Measurements from ENCODE around the gene FAM89A. TPM values are rescaled to one million over a fixed set of nuclear protein-coding genes. Genes with fewer than 3 reads are reported as not detected.
"Not testable (repeated sequence)": the region's sequence is repeated elsewhere in the genome, so short reads cannot be mapped to it uniquely, and the experiment has no call there.

FAM89A gene
- total RNA-seq, 1 donor: 10.9 TPM

GRCh38 chr1:231050395-231050794 is 10.3 kb upstream of the FAM89A start:
- Histone ChIP-seq H3K4me3 (ENCODE audit: insufficient read depth, low read length) (no peak overlapping the region), H3K4me1 (ENCODE audit: insufficient read depth, low read length) (no peaks in the 10 kb centered on the region), H2AFZ (ENCODE audit: low read length) (no peak overlapping the region), H3K9me3 (ENCODE audit: low read depth, low read length) (no peaks in the 10 kb centered on the region), H3K79me2 (ENCODE audit: insufficient read depth, low read length) (no peaks in the 10 kb centered on the region), H3K27me3 (ENCODE audit: insufficient read depth, low read length) (peaks cover 3% of the 10 kb centered on the region), H3K4me2 (ENCODE audit: insufficient read depth, low read length) (no peak overlapping the region), H3K36me3 (ENCODE audit: insufficient read depth, low read length) (no peaks in the 10 kb centered on the region), H4K20me1 (ENCODE audit: insufficient read depth, low read length) (no peaks in the 10 kb centered on the region), H3K27ac (ENCODE audit: low read depth, low read length) (no peak overlapping the region)
- DNase-seq (ENCODE audit: insufficient read length, low spot score, missing footprints): no peak
- no peak for TF ChIP-seq CTCF (IDR thresholded peaks at IDR 0.05; ENCODE audit: extremely low read depth, low read depth, low read length)

GRCh38 chr1:231049121-231049979 is 9.3 kb upstream of the FAM89A start:
- no peak overlapping the region for H3K4me2 ChIP-seq (ENCODE audit: insufficient read depth, low read length)
- no peak for DNase-seq (ENCODE audit: insufficient read length, low spot score, missing footprints)
- no peaks in the 10 kb centered on the region for H3K79me2 ChIP-seq (ENCODE audit: insufficient read depth, low read length)
- no peaks in the 10 kb centered on the region for H4K20me1 ChIP-seq (ENCODE audit: insufficient read depth, low read length)
- no peaks in the 10 kb centered on the region for H3K9me3 ChIP-seq (ENCODE audit: low read depth, low read length)
- no peak overlapping the region for H3K27ac ChIP-seq (ENCODE audit: low read depth, low read length)
- H3K4me1 ChIP-seq (ENCODE audit: insufficient read depth, low read length): no peaks in the 10 kb centered on the region
- TF ChIP-seq CTCF (IDR thresholded peaks at IDR 0.05; ENCODE audit: extremely low read depth, low read depth, low read length): no peak
- no peak overlapping the region for H2AFZ ChIP-seq (ENCODE audit: low read length)
- H3K36me3 ChIP-seq (ENCODE audit: insufficient read depth, low read length): no peaks in the 10 kb centered on the region
- H3K4me3 ChIP-seq (ENCODE audit: insufficient read depth, low read length): no peak overlapping the region
- H3K27me3 ChIP-seq (ENCODE audit: insufficient read depth, low read length): peaks cover 3% of the 10 kb centered on the region

DNA sequence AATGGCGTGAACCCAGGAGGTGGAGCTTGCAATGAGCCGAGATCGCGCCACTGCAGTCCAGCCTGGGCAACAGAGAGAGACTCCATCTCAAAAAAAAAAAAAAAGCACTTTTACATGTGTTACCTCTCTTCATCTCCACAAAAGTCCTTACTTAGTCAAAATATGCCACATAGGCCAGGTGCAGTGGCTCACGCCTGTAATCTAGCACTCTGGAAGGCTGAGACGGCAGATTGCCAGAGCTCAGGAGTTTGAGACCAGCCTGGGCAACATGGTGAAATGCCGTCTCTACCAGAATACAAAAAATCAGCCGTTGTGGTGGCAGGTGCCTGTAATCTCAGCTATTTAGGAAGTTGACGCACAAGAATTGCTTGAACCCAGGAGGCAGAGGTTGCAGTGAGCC is 8.4 kb upstream of the FAM89A start:
- H2AFZ ChIP-seq (ENCODE audit: low read length); H3K4me3 ChIP-seq (ENCODE audit: insufficient read depth, low read length); H3K4me2 ChIP-seq (ENCODE audit: insufficient read depth, low read length); H3K4me1 ChIP-seq (ENCODE audit: insufficient read depth, low read length); H3K27me3 ChIP-seq (ENCODE audit: insufficient read depth, low read length); H3K36me3 ChIP-seq (ENCODE audit: insufficient read depth, low read length); DNase-seq (ENCODE audit: insufficient read length, low spot score, missing footprints); H3K79me2 ChIP-seq (ENCODE audit: insufficient read depth, low read length); H3K9me3 ChIP-seq (ENCODE audit: low read depth, low read length); H3K27ac ChIP-seq (ENCODE audit: low read depth, low read length); H4K20me1 ChIP-seq (ENCODE audit: insufficient read depth, low read length): not testable (repeated sequence)

GRCh38 chr1:231047529-231047928 is 7.5 kb upstream of the FAM89A start:
- not testable (repeated sequence) for H3K9me3 ChIP-seq (ENCODE audit: low read depth, low read length); H3K27ac ChIP-seq (ENCODE audit: low read depth, low read length); H3K79me2 ChIP-seq (ENCODE audit: insufficient read depth, low read length); H3K27me3 ChIP-seq (ENCODE audit: insufficient read depth, low read length); H3K4me1 ChIP-seq (ENCODE audit: insufficient read depth, low read length); H2AFZ ChIP-seq (ENCODE audit: low read length); H3K36me3 ChIP-seq (ENCODE audit: insufficient read depth, low read length); H3K4me2 ChIP-seq (ENCODE audit: insufficient read depth, low read length); DNase-seq (ENCODE audit: insufficient read length, low spot score, missing footprints); H3K4me3 ChIP-seq (ENCODE audit: insufficient read depth, low read length); H4K20me1 ChIP-seq (ENCODE audit: insufficient read depth, low read length)

DNA sequence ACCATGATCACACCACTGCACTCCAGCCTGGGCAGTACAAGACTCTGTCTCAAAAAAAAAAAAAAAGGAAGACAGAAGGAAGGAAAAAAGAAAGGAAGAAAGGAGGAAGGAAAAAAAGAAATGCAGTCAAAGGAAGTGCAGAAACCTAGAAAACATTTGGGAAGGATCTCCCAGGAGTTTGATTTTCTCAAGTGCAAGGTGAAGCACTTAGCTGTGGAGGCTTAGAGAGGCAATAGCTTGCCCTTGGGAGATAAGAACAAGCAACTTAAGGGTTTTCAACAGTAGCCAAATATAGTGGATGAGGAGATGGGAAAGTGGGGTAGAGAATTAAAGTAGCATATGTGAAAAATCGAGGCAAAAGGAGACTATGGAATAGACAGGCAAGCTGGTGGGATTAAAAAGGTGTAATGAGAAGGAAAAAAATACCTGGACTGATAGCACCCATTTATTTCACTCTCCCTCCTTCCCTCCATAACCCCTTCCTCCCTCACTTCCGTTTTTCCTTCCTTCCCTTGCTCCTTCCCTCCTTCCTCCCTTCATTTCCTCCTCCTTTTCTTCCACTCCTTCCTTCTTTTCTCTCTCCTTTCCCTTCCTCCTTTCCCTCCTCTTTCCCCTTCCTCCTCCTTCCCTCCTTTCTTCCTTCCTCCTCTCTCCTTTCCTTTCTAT is 6.8 kb upstream of the FAM89A start:
- DNase-seq (ENCODE audit: insufficient read length, low spot score, missing footprints): no peak
- Histone ChIP-seq H3K9me3 (ENCODE audit: low read depth, low read length) (no peaks in the 10 kb centered on the region), H3K4me1 (ENCODE audit: insufficient read depth, low read length) (no peaks in the 10 kb centered on the region), H3K4me2 (ENCODE audit: insufficient read depth, low read length) (no peak overlapping the region), H3K27ac (ENCODE audit: low read depth, low read length) (no peak overlapping the region), H2AFZ (ENCODE audit: low read length) (no peak overlapping the region), H3K36me3 (ENCODE audit: insufficient read depth, low read length) (no peaks in the 10 kb centered on the region), H3K79me2 (ENCODE audit: insufficient read depth, low read length) (no peaks in the 10 kb centered on the region), H4K20me1 (ENCODE audit: insufficient read depth, low read length) (no peaks in the 10 kb centered on the region), H3K4me3 (ENCODE audit: insufficient read depth, low read length) (no peak overlapping the region), H3K27me3 (ENCODE audit: insufficient read depth, low read length) (peaks cover 3% of the 10 kb centered on the region)
- no peak for TF ChIP-seq CTCF (IDR thresholded peaks at IDR 0.05; ENCODE audit: extremely low read depth, low read depth, low read length)

GRCh38 chr1:231045921-231046729 is 6.1 kb upstream of the FAM89A start:
- not testable (repeated sequence) for H3K79me2 ChIP-seq (ENCODE audit: insufficient read depth, low read length); H3K27ac ChIP-seq (ENCODE audit: low read depth, low read length); H3K4me2 ChIP-seq (ENCODE audit: insufficient read depth, low read length); H3K27me3 ChIP-seq (ENCODE audit: insufficient read depth, low read length); DNase-seq (ENCODE audit: insufficient read length, low spot score, missing footprints); H3K9me3 ChIP-seq (ENCODE audit: low read depth, low read length); H3K4me3 ChIP-seq (ENCODE audit: insufficient read depth, low read length); H3K4me1 ChIP-seq (ENCODE audit: insufficient read depth, low read length); H4K20me1 ChIP-seq (ENCODE audit: insufficient read depth, low read length); H2AFZ ChIP-seq (ENCODE audit: low read length); H3K36me3 ChIP-seq (ENCODE audit: insufficient read depth, low read length)
